HAP-1 (cell line): ENCODE data around the gene BTRC.

Experiments
- DNase-seq, 2 experiments: peaks; one replicate each; pipeline ENCODE4 v3.0.0-alpha.2; 2016 to 2020; ENCODE audit warnings: low spot score in 2 of 2
- H3K27me3 ChIP-seq: fragments of 250-450 bp; sonication (Bioruptor Pico); 2 replicates; pipeline ENCODE4 v1.5.1; 2020; ENCODE audit warnings: low read depth, mild to moderate bottlenecking, moderate library complexity
- H3K36me3 ChIP-seq: fragments of 250-450 bp; sonication (Bioruptor Pico); replicated peaks from 2 replicates; pipeline ENCODE4 v1.5.1; 2020; ENCODE audit warnings: mild to moderate bottlenecking
- H3K4me1 ChIP-seq: fragments of 250-450 bp; sonication (Bioruptor Pico); 2 replicates; pipeline ENCODE4 v1.5.1; 2020; ENCODE audit warnings: mild to moderate bottlenecking
- H3K4me3 ChIP-seq: fragments of 250-450 bp; sonication (Bioruptor Pico); 2 replicates; pipeline ENCODE4 v1.5.1; 2020; ENCODE audit warnings: mild to moderate bottlenecking, moderate library complexity
- H3K9me3 ChIP-seq: fragments of 250-450 bp; sonication (Bioruptor Pico); 2 replicates; pipeline ENCODE4 v1.5.1; 2020; ENCODE audit warnings: mild to moderate bottlenecking, moderate library complexity
- in situ Hi-C: fragments of 300-500 bp; cut with MboI; formaldehyde crosslinking; loops from 3 replicates; pipeline ENCODE4 v1.14.3; 2020; ENCODE audit warnings: low sequenced_read_pairs, inconsistent platforms, mixed read lengths

Gene BTRC

GRCh38 chr10:101467286-101467770 lies 113.4 kb downstream of the BTRC start:
- H3K4me1 ChIP-seq: peaks cover 28% of the 10 kb centered on the region
- H3K36me3 ChIP-seq: no peaks in the 10 kb centered on the region
- in situ Hi-C loops: no loop called here
- no peak overlapping the region for H3K4me3 ChIP-seq
- peak; percentile 50 to 85 for DNase-seq
- no peaks in the 10 kb centered on the region for H3K27me3 ChIP-seq
- no peaks in the 10 kb centered on the region for H3K9me3 ChIP-seq

- Histone ChIP-seq H3K9me3 (no peaks in the 10 kb centered on the region), H3K27me3 (no peaks in the 10 kb centered on the region), H3K4me1 (peaks cover 28% of the 10 kb centered on the region), H3K36me3 (no peaks in the 10 kb centered on the region), H3K4me3 (no peak overlapping the region)
- in situ Hi-C loops: no loop called here
- no peak for DNase-seq
Measured at GRCh38 chr10:101468159-101468558, 114.2 kb downstream of the BTRC start.

GRCh38 chr10:101476383-101476782 lies 122.4 kb downstream of the BTRC start:
- H3K4me1 ChIP-seq: no peaks in the 10 kb centered on the region
- in situ Hi-C loops: no loop called here
- DNase-seq: no peak
- no peaks in the 10 kb centered on the region for H3K9me3 ChIP-seq
- no peak overlapping the region for H3K4me3 ChIP-seq
- peaks cover 4% of the 10 kb centered on the region; the same call in 1 of the 2 replicates for H3K36me3 ChIP-seq
- no peaks in the 10 kb centered on the region for H3K27me3 ChIP-seq

GRCh38 chr10:101478956-101479355 lies 125.0 kb downstream of the BTRC start:
- in situ Hi-C loops: no loop called here
- H3K27me3 ChIP-seq: no peaks in the 10 kb centered on the region
- H3K4me1 ChIP-seq: no peaks in the 10 kb centered on the region
- H3K4me3 ChIP-seq: no peak overlapping the region
- peaks cover 4% of the 10 kb centered on the region; the same call in 1 of the 2 replicates for H3K36me3 ChIP-seq
- H3K9me3 ChIP-seq: no peaks in the 10 kb centered on the region
- DNase-seq: no peak

GRCh38 chr10:101481256-101481655 lies 127.3 kb downstream of the BTRC start:
- in situ Hi-C loops: no loop called here
- H3K4me1 ChIP-seq: peaks cover 7% of the 10 kb centered on the region

GRCh38 chr10:101482568-101482967 lies 128.6 kb downstream of the BTRC start:
- Histone ChIP-seq H3K27me3 (no peaks in the 10 kb centered on the region), H3K4me3 (no peak overlapping the region), H3K9me3 (no peaks in the 10 kb centered on the region), H3K4me1 (peaks cover 16% of the 10 kb centered on the region), H3K36me3 (peaks cover 4% of the 10 kb centered on the region; the same call in 1 of the 2 replicates)
- in situ Hi-C loops: no loop called here
- no peak for DNase-seq

More at GRCh38 chr10:101481256-101481655, 127.3 kb downstream of the BTRC start:
- Histone ChIP-seq H3K9me3 (no peaks in the 10 kb centered on the region), H3K4me3 (no peak overlapping the region), H3K27me3 (no peaks in the 10 kb centered on the region), H3K36me3 (peaks cover 4% of the 10 kb centered on the region; the same call in 1 of the 2 replicates)
- DNase-seq: no peak

- peaks cover 25% of the 10 kb centered on the region for H3K4me1 ChIP-seq
- peaks cover 3% of the 10 kb centered on the region; the same call in 1 of the 2 replicates for H3K36me3 ChIP-seq
- H3K4me3 ChIP-seq: no peak overlapping the region
- no peaks in the 10 kb centered on the region for H3K27me3 ChIP-seq
- H3K9me3 ChIP-seq: no peaks in the 10 kb centered on the region
- in situ Hi-C loops: no loop called here
- DNase-seq: no peak
Measured at GRCh38 chr10:101484175-101484745, 130.3 kb downstream of the BTRC start.

GRCh38 chr10:101485207-101485606 lies 131.2 kb downstream of the BTRC start:
- Histone ChIP-seq H3K4me1 (peaks cover 33% of the 10 kb centered on the region), H3K4me3 (no peak overlapping the region), H3K27me3 (no peaks in the 10 kb centered on the region), H3K36me3 (no peaks in the 10 kb centered on the region), H3K9me3 (no peaks in the 10 kb centered on the region)
- in situ Hi-C loops: no loop called here
- DNase-seq: no peak

DNA sequence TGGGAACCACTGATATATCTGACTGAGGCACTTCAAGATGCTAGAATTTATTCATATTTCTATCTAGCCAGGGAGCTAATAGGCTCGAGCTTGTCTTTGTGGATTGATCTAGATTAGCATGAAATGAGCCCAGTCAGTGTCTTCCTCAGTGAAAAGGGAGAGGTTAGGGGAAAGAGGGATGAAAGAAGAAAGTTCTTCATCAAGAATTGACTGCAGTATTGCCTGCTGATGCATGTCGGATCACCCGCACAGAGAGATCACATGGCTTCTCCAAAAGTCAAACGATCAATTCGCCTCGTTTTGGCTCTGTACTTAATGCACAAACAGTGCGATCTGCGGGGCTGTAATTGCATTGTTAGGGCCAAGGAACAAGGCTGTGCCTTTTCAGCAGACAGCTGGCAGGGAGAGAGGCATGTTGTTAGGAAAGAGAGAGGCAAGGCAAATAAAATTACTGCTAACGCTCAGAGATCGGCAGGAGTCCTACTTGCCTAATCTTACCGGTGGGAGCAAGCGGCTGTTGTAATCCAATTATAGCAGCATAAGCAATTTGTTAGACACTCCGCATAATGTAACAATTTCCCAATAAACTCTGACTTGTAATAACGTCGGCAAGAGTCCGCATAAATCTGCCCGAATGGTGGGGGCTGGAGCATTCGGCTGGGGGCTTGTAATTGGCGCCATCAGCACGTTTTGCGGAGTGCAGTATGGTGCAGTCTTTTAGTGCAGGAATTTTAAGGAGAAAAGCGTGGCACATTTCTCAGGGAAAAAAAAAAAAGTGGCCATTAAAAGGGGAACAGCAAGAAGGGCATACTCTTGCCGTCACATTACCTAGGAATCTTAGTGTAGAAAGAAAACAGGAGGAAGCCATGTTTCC lies 132.0 kb downstream of the BTRC start:
- Histone ChIP-seq H3K4me1 (peaks cover 36% of the 10 kb centered on the region), H3K36me3 (no peaks in the 10 kb centered on the region), H3K9me3 (no peaks in the 10 kb centered on the region), H3K4me3 (peak overlapping the region; percentile 12), H3K27me3 (no peaks in the 10 kb centered on the region)
- in situ Hi-C loops: no loop called here
- peak; percentile 44 to 47 for DNase-seq

DNA sequence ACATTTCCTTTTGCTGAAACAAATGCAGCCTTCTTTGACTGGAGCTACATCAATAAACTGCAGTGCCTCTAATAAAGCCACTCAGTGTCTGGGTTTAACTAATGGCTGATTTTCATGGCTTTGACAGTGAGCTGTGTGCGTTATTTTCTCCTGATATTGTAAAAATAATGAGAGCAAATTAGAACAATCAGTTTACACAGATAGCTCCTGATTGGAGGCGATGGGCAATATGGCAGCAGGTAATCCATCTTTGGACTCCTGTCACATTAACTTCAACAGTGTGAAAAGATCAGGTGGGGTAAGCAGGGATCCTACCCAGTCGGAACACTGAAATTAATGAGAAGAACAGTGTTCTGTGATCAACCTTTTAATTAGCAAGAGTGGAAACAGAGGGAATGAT lies 133.4 kb downstream of the BTRC start:
- Histone ChIP-seq H3K36me3 (no peaks in the 10 kb centered on the region), H3K9me3 (no peaks in the 10 kb centered on the region), H3K4me3 (no peak overlapping the region), H3K27me3 (no peaks in the 10 kb centered on the region), H3K4me1 (peaks cover 43% of the 10 kb centered on the region)
- in situ Hi-C loops: no loop called here
- no peak for DNase-seq

- Histone ChIP-seq H3K4me1 (peaks cover 62% of the 10 kb centered on the region), H3K9me3 (no peaks in the 10 kb centered on the region), H3K4me3 (no peak overlapping the region), H3K27me3 (no peaks in the 10 kb centered on the region), H3K36me3 (no peaks in the 10 kb centered on the region)
- DNase-seq: peak in 1 of 2 experiments; percentile 92
- in situ Hi-C loops: no loop called here
Measured at GRCh38 chr10:101489355-101489754, 135.4 kb downstream of the BTRC start.

DNA sequence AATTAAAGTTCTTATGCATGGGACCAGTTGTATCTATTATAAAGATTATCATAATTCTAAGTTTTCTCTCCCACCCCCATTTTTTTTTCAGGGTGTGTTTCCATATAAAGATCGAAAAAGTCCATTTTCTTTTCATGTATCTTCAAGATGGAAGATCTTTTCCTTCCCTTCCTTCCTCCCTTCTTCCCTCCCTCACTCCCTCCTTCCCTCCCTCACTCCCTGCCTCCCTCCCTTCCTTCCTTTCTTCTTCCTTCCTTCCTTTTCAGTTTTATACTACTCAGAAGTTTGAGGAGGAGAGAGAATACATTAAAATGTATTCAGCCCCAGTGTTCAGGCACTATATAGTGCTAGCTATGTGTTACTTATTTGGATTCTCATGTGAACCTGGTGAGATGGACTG lies 136.1 kb downstream of the BTRC start:
- DNase-seq: no peak
- Histone ChIP-seq H3K9me3 (no peaks in the 10 kb centered on the region), H3K36me3 (no peaks in the 10 kb centered on the region), H3K27me3 (no peaks in the 10 kb centered on the region), H3K4me1 (peaks cover 69% of the 10 kb centered on the region), H3K4me3 (no peak overlapping the region)
- in situ Hi-C loops: no loop called here

DNA sequence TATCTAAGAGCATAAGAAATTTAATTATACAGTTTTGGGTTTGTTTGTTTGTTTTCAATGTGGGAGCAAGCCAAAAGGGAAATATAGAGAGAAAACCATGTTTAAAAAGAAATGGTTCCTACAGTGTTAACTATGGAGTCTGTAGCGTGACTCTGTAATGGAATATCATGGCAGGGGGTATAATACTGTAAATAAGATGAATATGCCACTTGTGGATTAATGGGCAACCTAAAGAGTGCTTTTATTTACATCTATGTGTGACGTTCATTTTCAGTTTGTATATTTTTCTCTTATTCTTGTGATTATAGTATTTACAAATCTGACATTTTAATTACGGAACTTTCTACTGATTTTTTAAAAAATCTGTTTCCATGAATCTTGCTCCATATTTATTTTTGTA lies 138.2 kb downstream of the BTRC start:
- no peaks in the 10 kb centered on the region for H3K9me3 ChIP-seq
- H3K4me1 ChIP-seq: peaks cover 56% of the 10 kb centered on the region
- in situ Hi-C loops: no loop called here
- H3K36me3 ChIP-seq: no peaks in the 10 kb centered on the region
- H3K4me3 ChIP-seq: no peak overlapping the region
- H3K27me3 ChIP-seq: no peaks in the 10 kb centered on the region
- DNase-seq: no peak

GRCh38 chr10:101492814-101493213 lies 138.8 kb downstream of the BTRC start:
- Histone ChIP-seq H3K4me1 (peaks cover 55% of the 10 kb centered on the region), H3K4me3 (no peak overlapping the region), H3K9me3 (no peaks in the 10 kb centered on the region), H3K27me3 (no peaks in the 10 kb centered on the region), H3K36me3 (no peaks in the 10 kb centered on the region)
- in situ Hi-C loops: no loop called here
- DNase-seq: peak in 1 of 2 experiments; percentile 70
